ENCODE results near the gene NNT.
"Not testable (repeated sequence)": the region's sequence is repeated elsewhere in the genome, so short reads cannot be mapped to it uniquely, and the experiment has no call there.

- TF ChIP-seq, protein P1, sequence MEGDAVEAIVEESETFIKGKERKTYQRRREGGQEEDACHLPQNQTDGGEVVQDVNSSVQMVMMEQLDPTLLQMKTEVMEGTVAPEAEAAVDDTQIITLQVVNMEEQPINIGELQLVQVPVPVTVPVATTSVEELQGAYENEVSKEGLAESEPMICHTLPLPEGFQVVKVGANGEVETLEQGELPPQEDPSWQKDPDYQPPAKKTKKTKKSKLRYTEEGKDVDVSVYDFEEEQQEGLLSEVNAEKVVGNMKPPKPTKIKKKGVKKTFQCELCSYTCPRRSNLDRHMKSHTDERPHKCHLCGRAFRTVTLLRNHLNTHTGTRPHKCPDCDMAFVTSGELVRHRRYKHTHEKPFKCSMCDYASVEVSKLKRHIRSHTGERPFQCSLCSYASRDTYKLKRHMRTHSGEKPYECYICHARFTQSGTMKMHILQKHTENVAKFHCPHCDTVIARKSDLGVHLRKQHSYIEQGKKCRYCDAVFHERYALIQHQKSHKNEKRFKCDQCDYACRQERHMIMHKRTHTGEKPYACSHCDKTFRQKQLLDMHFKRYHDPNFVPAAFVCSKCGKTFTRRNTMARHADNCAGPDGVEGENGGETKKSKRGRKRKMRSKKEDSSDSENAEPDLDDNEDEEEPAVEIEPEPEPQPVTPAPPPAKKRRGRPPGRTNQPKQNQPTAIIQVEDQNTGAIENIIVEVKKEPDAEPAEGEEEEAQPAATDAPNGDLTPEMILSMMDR (IDR thresholded peaks at IDR 0.05) = not testable (repeated sequence)
- TF ChIP-seq ZFX (IDR thresholded peaks at IDR 0.05; ENCODE audit: borderline replicate concordance) = not testable (repeated sequence)
Observed at GRCh38 chr5:43665749-43666148, 62.8 kb downstream of the NNT start.

Data from 22Rv1 (cell line).